GM20000 (cell line): Measurements from ENCODE around the gene HNRNPU.
A peak's percentile ranks its signal among the peaks of the same experiment; 100 is the strongest.

Experiments used
- DNase-seq: peaks from one replicate; pipeline ENCODE4 v3.0.0; 2012; ENCODE audit warnings: low spot score
- CTCF ChIP-seq: IDR thresholded peaks from 2 replicates; pipeline ENCODE4 v1.5.1; 2012; ENCODE audit warnings: mild to moderate bottlenecking, control low read depth; ENCODE audit errors: extremely low read depth, missing control alignments

Gene HNRNPU

GRCh38 chr1:244868484-244869363, 4.4 kb upstream of the HNRNPU start:
- DNase-seq: no peak
- no peak for TF ChIP-seq CTCF

GRCh38 chr1:244866355-244866754, 2.0 kb upstream of the HNRNPU start:
- no peak for TF ChIP-seq CTCF
- DNase-seq: no peak

GRCh38 chr1:244865820-244866219, 1.5 kb upstream of the HNRNPU start:
- DNase-seq: no peak
- no peak for TF ChIP-seq CTCF

GRCh38 chr1:244865028-244865371, 657 bp upstream of the HNRNPU start:
- no peak for DNase-seq
- no peak for TF ChIP-seq CTCF

- DNase-seq: peak; percentile 37
- TF ChIP-seq CTCF: no peak
Observed at GRCh38 chr1:244863491-244864252, 671 bp downstream of the HNRNPU start.

- DNase-seq: peak; percentile 96
- no peak for TF ChIP-seq CTCF
Observed at GRCh38 chr1:244862699-244863490, 1.4 kb downstream of the HNRNPU start.

- DNase-seq: no peak
- TF ChIP-seq CTCF: no peak
Observed at GRCh38 chr1:244862354-244862698, 2.0 kb downstream of the HNRNPU start.
